ENCODE data around the gene THOP1. TPM values are rescaled to one million over a fixed set of nuclear protein-coding genes. Genes with fewer than 3 reads are reported as not detected.
"Not testable (repeated sequence)": the region's sequence is repeated elsewhere in the genome, so short reads cannot be mapped to it uniquely, and the experiment has no call there.

THOP1 gene
- total RNA-seq, 1 donor from 2014 or later, result 89.0 TPM

- no peak for DNase-seq (ENCODE audit: extremely low read depth, low read depth, low spot score)
Observed at GRCh38 chr19:2814426-2814825, 29.1 kb downstream of the THOP1 start.

GRCh38 chr19:2815191-2815614 is 29.9 kb downstream of the THOP1 start:
- DNase-seq (ENCODE audit: extremely low read depth, low read depth, low spot score), result no peak

GRCh38 chr19:2815923-2816322 is 30.6 kb downstream of the THOP1 start:
- DNase-seq (ENCODE audit: extremely low read depth, low read depth, low spot score), result no peak

GRCh38 chr19:2816641-2817040 is 31.3 kb downstream of the THOP1 start:
- no peak for DNase-seq (ENCODE audit: extremely low read depth, low read depth, low spot score)

GRCh38 chr19:2817237-2817829 is 32.0 kb downstream of the THOP1 start:
- not testable (repeated sequence) for DNase-seq (ENCODE audit: extremely low read depth, low read depth, low spot score)

GRCh38 chr19:2819540-2820111 is 34.3 kb downstream of the THOP1 start, which contains the start of gene ZNF554:
Gene ZNF554 (plus strand): TSS chr19:2819868. CDS start chr19:2820072, 204 bp downstream.
- peak; percentile 63 for DNase-seq (ENCODE audit: extremely low read depth, low read depth, low spot score)

- no peak for DNase-seq (ENCODE audit: extremely low read depth, low read depth, low spot score)
Observed at GRCh38 chr19:2820112-2820702, 34.9 kb downstream of the THOP1 start.

- DNase-seq (ENCODE audit: extremely low read depth, low read depth, low spot score), result no peak
Observed at GRCh38 chr19:2822846-2823245, 37.5 kb downstream of the THOP1 start.

GRCh38 chr19:2823646-2824045 is 38.3 kb downstream of the THOP1 start:
- DNase-seq (ENCODE audit: extremely low read depth, low read depth, low spot score), result no peak

GRCh38 chr19:2824129-2824528 is 38.8 kb downstream of the THOP1 start:
- no peak for DNase-seq (ENCODE audit: extremely low read depth, low read depth, low spot score)

GRCh38 chr19:2827022-2827421 is 41.7 kb downstream of the THOP1 start:
- no peak for DNase-seq (ENCODE audit: extremely low read depth, low read depth, low spot score)

- DNase-seq (ENCODE audit: extremely low read depth, low read depth, low spot score), result no peak
Observed at GRCh38 chr19:2827840-2828489, 42.7 kb downstream of the THOP1 start.

- DNase-seq (ENCODE audit: extremely low read depth, low read depth, low spot score), result no peak
Observed at GRCh38 chr19:2834294-2834871, 49.1 kb downstream of the THOP1 start.

- no peak for DNase-seq (ENCODE audit: extremely low read depth, low read depth, low spot score)
Observed at GRCh38 chr19:2837430-2837829, 52.1 kb downstream of the THOP1 start.

GRCh38 chr19:2840794-2841791 is 55.8 kb downstream of the THOP1 start, which contains the start of gene ZNF555:
Gene ZNF555 (plus strand): TSS chr19:2841475. CDS start chr19:2841573, 98 bp downstream.
- peak; percentile 97 for DNase-seq (ENCODE audit: extremely low read depth, low read depth, low spot score)

GRCh38 chr19:2841855-2842574 is 56.7 kb downstream of the THOP1 start:
- no peak for DNase-seq (ENCODE audit: extremely low read depth, low read depth, low spot score)

- no peak for DNase-seq (ENCODE audit: extremely low read depth, low read depth, low spot score)
Observed at GRCh38 chr19:2845107-2845506, 59.8 kb downstream of the THOP1 start.

GRCh38 chr19:2846180-2846894 is 61.0 kb downstream of the THOP1 start:
- DNase-seq (ENCODE audit: extremely low read depth, low read depth, low spot score), result no peak

GRCh38 chr19:2847507-2847906 is 62.2 kb downstream of the THOP1 start:
- DNase-seq (ENCODE audit: extremely low read depth, low read depth, low spot score), result no peak
